ENCODE measurements around the gene RNF182. TPM values are rescaled to one million over a fixed set of nuclear protein-coding genes. Genes with fewer than 3 reads are reported as not detected.
"Not testable (repeated sequence)": the region's sequence is repeated elsewhere in the genome, so short reads cannot be mapped to it uniquely, and the experiment has no call there.

The RNF182 gene
- total RNA-seq: 1.7 TPM
- long read RNA-seq, partial matches to known transcripts: 1 of 1 reads
- long read RNA-seq, other reads (novel, unspliced or antisense): 0 of 1 reads

DNA sequence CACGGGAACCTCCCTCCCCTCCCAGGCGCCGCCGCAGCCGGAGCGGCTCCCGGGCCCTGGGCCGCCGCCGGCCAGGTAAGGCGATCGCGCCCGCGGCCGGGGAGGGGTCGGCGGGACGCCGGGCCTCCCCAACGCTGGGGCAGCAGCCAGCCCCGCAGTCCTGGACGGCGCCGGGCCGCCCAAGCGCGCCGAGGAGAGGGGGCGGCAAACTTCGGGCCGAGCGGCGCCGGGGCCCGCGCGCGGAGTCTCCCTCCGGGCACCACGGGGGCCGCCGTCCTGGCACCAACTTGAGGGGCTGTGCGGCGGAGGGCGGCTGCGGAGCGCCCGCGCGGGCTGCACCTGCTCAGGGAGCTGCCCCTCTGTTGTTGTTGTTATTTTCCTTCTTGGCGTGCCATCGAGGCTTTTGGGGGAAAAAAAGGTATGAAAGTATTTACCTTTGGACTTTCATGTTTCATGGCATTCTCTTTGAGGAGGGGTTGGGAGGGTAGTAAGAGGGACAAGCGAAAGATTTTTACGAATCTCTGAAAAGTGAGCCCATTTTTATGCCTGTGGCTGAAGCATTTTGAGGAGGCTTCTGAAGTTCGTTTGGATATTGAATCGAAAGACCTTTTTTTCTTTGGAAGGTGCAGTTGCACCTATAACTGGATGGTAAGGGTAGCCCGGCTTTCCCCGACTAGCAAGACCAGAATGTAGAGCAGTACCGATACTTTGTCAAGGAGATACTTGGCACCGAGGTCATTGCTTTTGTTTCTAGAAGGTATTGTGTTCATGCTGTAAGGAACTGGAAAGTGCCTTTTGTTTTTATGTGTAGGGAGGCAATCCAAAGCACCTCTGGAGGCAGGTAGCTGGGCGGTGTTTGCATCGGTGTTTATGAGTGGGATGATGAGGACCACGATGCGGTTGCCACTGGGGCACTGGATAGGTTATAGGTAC lies at the start of gene RNF182:
TSS of gene RNF182 (plus strand) at position 4 of the 933 bp plus-strand sequence. CDS start 52,168 bp downstream, outside the sequence.
- no peak for DNase-seq (ENCODE audit: low spot score)

DNA sequence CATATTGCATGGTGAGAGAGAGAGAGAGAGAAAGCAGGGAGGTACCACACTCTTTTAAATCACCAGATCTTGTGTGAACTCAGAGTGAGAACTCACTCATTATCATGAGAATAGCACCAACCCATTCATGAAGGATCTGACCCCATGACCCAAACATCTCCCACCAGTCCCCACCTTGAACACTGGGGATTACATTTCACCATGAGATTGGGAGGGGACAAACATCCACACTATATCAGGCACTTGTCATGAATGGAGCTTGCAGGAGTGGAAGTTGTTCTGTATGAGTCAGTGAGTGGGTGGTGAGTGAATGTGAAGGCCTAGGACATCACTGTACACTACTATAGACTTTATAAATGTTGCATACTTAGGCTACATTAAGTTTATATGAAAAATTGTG lies 47.7 kb upstream of the RNF182 start:
- no peak for DNase-seq (ENCODE audit: low spot score)

DNA sequence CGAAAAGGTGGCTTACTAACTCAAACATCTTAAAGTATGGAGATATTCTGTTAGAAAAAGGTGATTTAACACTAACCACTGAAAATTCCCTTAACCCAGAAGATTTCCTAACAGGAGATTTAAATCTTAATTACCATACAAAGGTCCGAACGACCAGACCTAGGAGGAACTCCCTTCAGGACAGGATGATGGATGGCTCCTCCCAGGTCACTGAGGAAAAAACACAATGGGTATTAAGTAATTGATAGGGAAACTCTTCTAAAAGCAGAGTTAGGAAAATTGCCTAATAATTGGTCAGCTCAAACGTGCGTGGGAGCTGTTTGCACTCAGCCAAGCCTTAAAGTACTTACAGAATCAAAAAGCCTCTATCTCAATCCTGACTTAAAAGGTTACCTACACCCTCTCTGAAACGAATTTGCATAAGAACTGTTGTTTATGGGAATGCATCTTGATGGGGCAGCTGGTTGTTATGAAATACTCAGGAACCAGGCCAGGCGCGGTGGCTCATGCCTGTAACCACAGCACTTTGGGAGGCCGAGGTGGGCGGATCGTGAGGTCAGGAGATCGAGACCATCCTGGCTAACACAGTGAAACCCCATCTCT lies 44.6 kb upstream of the RNF182 start:
- not testable (repeated sequence) for DNase-seq (ENCODE audit: low spot score)

DNA sequence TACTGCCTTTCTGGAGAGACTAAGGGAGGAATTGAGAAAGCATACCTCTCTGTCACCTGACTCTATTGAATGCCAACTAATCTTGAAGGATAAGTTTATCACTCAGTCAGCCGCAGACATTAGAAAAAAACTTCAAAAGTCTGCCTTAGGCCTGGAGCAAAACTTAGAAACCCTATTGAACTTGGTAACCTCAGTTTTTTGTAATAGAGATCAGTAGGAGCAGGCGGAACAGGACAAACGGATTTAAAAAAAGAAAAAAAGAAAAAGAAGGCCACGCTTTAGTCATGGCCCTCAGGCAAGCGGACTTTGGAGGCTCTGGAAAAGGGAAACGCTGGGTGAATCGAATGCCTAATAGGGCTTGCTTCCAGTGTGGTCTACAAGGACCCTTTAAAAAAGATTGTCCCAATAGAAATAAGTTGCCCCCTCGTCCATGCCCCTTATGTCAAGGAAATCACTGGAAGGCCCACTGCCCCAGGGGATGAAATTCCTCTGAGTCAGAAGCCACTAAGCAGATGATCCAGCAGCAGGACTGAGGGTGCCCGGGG lies 43.1 kb upstream of the RNF182 start:
- no peak for DNase-seq (ENCODE audit: low spot score)

DNA sequence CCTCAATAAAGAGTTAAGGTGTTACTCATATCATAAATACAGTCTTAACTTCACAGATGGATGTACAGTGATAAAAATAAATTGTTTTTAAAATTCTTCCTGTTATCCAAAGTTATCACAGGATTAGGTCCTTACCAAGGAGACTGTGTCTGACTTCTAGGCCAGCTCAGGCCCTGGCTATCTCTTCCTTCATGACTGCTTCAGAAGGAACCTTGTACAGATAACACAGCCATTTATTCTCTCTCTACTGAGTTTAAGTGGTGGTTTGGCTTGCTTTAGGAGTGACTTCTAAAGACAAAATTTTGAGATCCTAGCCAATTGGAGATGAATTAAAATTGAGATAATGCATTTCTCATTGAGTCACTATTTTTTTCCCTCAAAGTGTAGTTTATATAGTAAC lies 40.8 kb upstream of the RNF182 start:
- no peak for DNase-seq (ENCODE audit: low spot score)

DNA sequence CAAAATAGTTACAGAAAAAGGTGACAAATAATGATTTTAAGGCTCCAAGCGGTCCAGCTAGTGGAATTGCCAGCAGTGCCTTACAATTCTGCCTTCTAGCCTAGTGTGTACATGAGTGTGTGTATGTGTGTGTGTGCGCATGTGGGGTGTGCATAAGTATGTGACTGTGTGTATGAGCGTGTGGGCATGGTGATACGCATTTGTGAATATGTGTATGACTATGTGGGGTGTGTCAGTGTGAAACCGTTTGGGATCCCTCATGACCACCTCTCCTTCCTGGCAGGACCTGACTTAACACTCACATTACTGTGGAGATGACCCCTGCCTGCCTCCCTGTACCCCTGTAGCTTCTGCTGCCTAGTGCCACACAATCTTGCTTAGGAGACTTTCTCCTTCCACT lies 40.4 kb upstream of the RNF182 start:
- DNase-seq (ENCODE audit: low spot score): no peak

DNA sequence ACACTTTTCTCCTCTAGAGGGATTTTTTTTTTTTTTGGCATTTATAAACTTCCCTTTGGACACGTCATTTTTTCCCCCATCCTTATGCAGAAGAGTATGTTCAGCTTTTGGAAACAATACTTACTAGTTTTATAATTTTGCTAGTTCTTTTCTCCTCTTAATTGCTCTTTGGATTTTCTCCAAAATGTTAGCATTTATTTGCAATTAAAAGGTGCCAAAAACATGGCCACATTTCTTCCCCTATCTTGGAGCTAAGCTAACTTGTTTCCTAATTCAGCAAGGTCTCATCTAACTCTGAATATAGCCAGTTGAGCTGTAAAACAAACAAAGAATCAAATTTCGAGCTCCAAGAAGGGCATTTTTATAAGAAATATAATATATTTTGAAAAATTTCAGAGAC lies 39.2 kb upstream of the RNF182 start:
- DNase-seq (ENCODE audit: low spot score): no peak

DNA sequence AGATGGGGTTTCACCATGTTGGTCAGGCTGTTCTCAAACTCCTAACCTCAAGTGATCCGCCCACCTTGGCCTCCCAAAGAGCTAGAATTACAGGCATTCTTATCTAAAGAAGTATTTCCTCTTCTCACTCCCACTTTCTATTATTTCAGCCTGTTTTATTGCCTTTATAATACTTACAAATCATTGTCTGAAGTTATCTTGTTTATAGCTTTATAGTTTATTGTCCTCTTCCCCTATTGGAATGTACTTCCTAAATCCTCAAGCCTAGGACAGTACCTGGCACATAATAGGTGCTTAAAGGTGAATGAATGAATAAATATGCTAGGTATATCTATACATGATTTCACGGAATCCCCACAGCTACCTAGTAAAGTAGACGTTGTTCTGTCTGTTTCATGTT lies 37.8 kb upstream of the RNF182 start:
- no peak for DNase-seq (ENCODE audit: low spot score)

- DNase-seq (ENCODE audit: low spot score): no peak
These were observed 32.6 kb upstream of the RNF182 start for GRCh38 chr6:13892017-13892645.

DNA sequence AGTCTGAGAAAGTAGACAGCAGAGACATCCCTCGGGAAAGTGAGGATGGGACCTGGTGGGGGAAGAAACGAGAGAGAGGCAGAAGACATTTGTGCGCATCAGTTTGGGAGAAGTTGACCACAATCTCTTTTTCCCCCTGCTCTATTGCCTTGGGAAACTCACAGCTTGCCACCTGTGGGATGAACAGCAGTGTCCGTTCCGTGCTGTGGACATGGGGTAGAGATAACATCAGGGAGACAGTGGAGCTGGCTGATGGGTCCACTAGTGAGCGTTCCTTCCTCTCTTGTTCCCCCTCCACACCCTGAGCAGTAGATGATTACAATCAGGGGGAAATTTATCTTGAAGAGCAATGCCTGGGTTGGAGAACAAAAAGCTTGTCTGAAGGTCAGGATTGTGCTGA lies 21.8 kb upstream of the RNF182 start:
- no peak for DNase-seq (ENCODE audit: low spot score)

DNA sequence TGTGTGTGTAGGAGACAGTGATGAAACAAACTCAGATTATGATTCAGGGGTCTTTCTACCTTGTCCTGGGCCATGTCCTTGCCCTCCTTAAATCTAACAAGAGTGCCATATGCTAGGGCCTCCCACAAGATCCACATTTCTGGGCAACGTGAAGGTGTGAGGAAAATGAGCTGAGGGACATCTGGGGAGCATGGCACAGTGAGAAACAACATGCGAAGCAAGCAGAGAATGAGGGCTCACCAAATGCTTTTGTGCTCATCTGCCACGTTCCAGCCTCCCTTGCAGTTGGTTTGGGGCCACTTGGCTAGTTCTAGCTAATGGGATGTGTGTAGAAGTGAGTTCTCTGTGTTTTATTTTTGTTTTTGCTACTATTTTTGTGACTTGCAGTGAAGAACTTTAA lies 21.4 kb upstream of the RNF182 start:
- DNase-seq (ENCODE audit: low spot score): no peak

DNA sequence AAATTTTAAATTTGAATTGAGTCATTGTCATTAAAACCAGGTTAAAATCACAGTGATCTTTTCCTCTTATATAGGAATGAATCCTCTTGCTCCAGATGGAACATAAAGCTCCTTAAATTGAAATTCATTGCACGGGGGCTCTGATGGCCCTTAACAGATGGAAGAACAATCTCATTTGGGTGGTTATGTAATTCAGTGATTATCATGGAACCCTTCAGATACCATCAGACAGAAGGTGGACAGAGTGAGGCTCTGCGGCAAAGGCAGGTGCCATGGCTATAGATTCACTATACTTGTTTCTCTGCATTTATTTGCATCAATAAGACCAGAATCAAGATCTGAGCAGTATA lies 17.8 kb upstream of the RNF182 start:
- DNase-seq (ENCODE audit: low spot score): no peak

DNA sequence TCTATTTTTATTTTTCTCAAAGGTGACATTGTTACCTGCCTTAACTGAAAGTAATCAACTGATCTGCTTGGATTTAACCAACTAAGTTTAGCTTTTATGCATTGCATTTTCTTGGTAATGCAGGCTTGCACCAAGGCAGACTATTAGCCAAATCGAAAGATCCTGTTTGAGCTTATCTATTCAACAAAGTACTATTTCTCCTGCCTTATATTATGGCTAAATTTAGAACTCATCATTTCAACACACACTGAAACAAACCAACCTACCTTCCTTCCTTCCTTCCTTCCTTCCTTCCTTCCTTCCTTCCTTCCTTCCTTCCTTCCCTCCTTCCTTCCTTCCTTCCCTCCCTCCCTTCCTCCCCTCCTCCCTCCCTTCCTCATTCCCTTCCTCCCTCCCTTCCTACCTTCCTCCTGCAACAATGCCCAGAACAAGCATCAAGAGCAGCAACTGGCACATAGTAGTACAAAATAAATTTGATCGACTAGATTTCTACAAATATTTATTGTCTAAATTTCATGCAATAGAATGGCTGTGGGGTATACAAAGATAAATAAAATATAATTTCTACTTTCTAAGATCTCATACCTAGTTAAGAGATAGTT lies 17.0 kb upstream of the RNF182 start:
- no peak for DNase-seq (ENCODE audit: low spot score)

DNA sequence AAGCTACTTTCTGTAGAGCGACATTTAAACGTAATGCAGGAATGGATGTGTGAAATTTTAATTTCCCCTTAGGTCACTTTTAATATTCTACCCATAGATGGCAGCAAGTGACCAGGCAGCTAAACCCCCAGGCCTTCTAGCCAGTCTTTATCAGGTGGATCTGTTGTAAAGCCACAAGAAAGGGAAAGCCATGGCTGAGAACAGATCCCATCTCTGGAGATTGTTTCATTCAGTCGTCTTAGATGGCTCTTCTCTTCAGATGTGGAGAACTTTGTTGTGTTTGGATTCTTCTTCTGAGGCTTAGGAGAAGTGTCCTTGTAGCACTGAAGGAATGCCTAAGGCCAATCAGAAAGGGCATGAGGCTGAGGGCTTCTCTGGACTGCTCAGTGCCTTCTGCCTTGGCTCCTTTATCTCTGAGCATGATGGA lies 15.8 kb upstream of the RNF182 start:
- no peak for DNase-seq (ENCODE audit: low spot score)

- no peak for DNase-seq (ENCODE audit: low spot score)
These were observed 14.3 kb upstream of the RNF182 start for GRCh38 chr6:13910443-13910842.

GRCh38 chr6:13911337-13911736 lies 13.4 kb upstream of the RNF182 start:
- DNase-seq (ENCODE audit: low spot score): no peak

- DNase-seq (ENCODE audit: low spot score): no peak
These were observed 11.3 kb upstream of the RNF182 start for GRCh38 chr6:13913226-13914001.

GRCh38 chr6:13914351-13914750 lies 10.4 kb upstream of the RNF182 start:
- no peak for DNase-seq (ENCODE audit: low spot score)

DNA sequence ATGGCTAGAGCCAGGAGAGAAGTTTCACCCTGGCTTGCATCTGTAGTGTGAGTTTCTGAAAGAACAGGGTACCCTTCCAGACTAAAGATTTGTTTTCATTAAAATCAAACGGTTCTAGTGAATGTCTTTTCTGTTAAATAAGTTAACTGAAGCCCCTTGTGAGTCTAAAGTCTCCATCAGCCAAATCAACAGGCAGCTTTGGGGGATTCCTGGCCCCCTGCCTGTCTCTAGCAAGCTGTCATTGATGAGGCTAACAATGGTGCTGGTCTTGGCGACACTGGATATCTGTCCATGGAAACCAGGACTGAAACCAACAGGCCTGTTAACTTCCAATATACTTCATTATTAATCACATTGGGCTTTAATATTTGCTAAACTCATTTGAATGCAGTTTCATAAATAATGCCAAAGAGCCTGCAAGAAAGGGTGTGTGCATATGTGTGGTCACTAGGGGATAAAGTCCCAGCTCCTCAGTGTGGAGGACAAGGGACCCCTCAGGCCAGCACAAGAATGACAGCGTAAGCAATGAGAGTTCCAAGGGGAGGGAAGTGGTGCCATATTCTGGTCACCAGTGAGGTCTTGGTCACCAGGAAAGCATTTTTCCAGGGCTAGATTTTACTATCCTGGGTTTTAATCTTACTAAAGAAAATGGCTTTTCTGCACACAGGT lies 9.1 kb upstream of the RNF182 start:
- DNase-seq (ENCODE audit: low spot score): no peak

All from mesenteric fat pad (tissue), 1 donor.